ENCODE results near the gene PRDM11. TPM values are rescaled to one million over a fixed set of nuclear protein-coding genes. Genes with fewer than 3 reads are reported as not detected.

Gene PRDM11
- total RNA-seq, 1 donor from 2014 or later = 6.9 TPM

- DNase-seq (ENCODE audit: low spot score in 2 of 2) = no peak
- FAIRE-seq = no peak
Measured at GRCh38 chr11:45282081-45282480, 135.6 kb downstream of the PRDM11 start.

Other genes with a start within 250 kb of the PRDM11 start
- 20.4 TPM for gene TP53I11, start 195.8 kb upstream of the PRDM11 start, total RNA-seq
- gene SYT13, start 139.7 kb downstream of the PRDM11 start, total RNA-seq = 191 TPM

All from frontal cortex (tissue), 4 donors.